DOHH2 (cell line): ENCODE results near the gene SEPTIN5.

ENCODE experiments used
- EZH2phosphoT487 ChIP-seq: fragments of 200-600 bp; sonication (generic); IDR thresholded peaks from 2 replicates; pipeline ENCODE4 v1.6.1; 2017; ENCODE audit warnings: borderline replicate concordance, mild to moderate bottlenecking, antibody characterized with exemption, low read length, moderate library complexity, mixed read lengths
- TF ChIP-seq, protein P1 (sequence below): fragments of 200-600 bp; sonication (generic); IDR thresholded peaks from one replicate; pipeline ENCODE4 v1.5.1; 2014; ENCODE audit warnings: antibody characterized with exemption, mild to moderate bottlenecking, low read depth, low read length; ENCODE audit not compliant: poor library complexity, severe bottlenecking

DNA sequence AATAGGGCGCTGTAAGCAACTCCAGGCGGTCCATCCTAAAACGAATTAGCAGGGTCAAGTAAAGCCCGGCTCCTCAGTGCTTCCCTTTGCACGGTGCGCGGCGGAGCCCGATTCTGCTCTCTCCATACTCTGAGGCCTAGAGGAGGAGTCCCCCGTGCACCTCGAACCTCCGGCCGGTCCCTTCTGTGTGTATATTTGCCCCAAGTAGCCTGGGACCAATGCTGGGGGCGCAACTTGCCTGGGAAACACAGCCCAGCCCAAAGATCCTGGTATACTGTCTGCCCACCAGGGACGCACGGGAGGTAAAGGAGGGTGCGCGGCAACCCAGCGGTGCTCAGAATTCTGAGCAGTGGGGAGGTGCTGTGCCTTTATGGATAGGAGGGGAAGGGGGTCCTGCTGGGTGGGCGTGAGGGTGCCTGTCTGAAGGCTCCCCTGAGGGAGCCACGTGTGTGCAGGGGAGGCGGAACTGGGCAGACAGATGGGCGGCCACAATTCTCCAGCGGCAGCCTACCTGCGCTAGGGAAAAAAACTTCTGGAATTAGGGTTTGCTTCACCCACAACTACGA is 41.5 kb downstream of the SEPTIN5 start:
- TF ChIP-seq, protein P1, sequence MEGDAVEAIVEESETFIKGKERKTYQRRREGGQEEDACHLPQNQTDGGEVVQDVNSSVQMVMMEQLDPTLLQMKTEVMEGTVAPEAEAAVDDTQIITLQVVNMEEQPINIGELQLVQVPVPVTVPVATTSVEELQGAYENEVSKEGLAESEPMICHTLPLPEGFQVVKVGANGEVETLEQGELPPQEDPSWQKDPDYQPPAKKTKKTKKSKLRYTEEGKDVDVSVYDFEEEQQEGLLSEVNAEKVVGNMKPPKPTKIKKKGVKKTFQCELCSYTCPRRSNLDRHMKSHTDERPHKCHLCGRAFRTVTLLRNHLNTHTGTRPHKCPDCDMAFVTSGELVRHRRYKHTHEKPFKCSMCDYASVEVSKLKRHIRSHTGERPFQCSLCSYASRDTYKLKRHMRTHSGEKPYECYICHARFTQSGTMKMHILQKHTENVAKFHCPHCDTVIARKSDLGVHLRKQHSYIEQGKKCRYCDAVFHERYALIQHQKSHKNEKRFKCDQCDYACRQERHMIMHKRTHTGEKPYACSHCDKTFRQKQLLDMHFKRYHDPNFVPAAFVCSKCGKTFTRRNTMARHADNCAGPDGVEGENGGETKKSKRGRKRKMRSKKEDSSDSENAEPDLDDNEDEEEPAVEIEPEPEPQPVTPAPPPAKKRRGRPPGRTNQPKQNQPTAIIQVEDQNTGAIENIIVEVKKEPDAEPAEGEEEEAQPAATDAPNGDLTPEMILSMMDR: no peak
- no peak for TF ChIP-seq EZH2phosphoT487
